ENCODE results near the gene TAC3.
"Not testable (repeated sequence)": the region's sequence is repeated elsewhere in the genome, so short reads cannot be mapped to it uniquely, and the experiment has no call there.

TAC3 gene

GRCh38 chr12:57016348-57016747, at the start of gene TAC3:
Gene TAC3, minus strand, starts transcription at chr12:57016529. Its CDS starts 732 bp downstream, at chr12:57015797.
- no peak for DNase-seq (ENCODE audit: low read depth)
- no peak for TF ChIP-seq CTCF (IDR thresholded peaks at IDR 0.05; ENCODE audit: control insufficient read depth, insufficient read depth, low read depth, low read length, missing control alignments)
- no peak within 1 kb of the TSS for H3K4me3 ChIP-seq (ENCODE audit: control insufficient read depth, low read depth, low read length)

GRCh38 chr12:57063991-57064685, 47.8 kb upstream of the TAC3 start:
- H3K4me3 ChIP-seq (ENCODE audit: control insufficient read depth, low read depth, low read length) = no peak overlapping the region
- TF ChIP-seq CTCF (IDR thresholded peaks at IDR 0.05; ENCODE audit: control insufficient read depth, insufficient read depth, low read depth, low read length, missing control alignments) = no peak
- DNase-seq (ENCODE audit: low read depth) = no peak

- H3K4me3 ChIP-seq (ENCODE audit: control insufficient read depth, low read depth, low read length) = no peak overlapping the region
- TF ChIP-seq CTCF (IDR thresholded peaks at IDR 0.05; ENCODE audit: control insufficient read depth, insufficient read depth, low read depth, low read length, missing control alignments) = no peak
- DNase-seq (ENCODE audit: low read depth) = no peak
Observed at GRCh38 chr12:57058454-57058853, 42.1 kb upstream of the TAC3 start.

GRCh38 chr12:57057067-57057751, 40.9 kb upstream of the TAC3 start:
- no peak for TF ChIP-seq CTCF (IDR thresholded peaks at IDR 0.05; ENCODE audit: control insufficient read depth, insufficient read depth, low read depth, low read length, missing control alignments)
- H3K4me3 ChIP-seq (ENCODE audit: control insufficient read depth, low read depth, low read length) = no peak overlapping the region
- DNase-seq (ENCODE audit: low read depth) = no peak

GRCh38 chr12:57055824-57056223, 39.5 kb upstream of the TAC3 start:
- no peak overlapping the region for H3K4me3 ChIP-seq (ENCODE audit: control insufficient read depth, low read depth, low read length)
- DNase-seq (ENCODE audit: low read depth) = no peak
- no peak for TF ChIP-seq CTCF (IDR thresholded peaks at IDR 0.05; ENCODE audit: control insufficient read depth, insufficient read depth, low read depth, low read length, missing control alignments)

- DNase-seq (ENCODE audit: low read depth); H3K4me3 ChIP-seq (ENCODE audit: control insufficient read depth, low read depth, low read length): not testable (repeated sequence)
Observed at GRCh38 chr12:57053901-57054300, 37.6 kb upstream of the TAC3 start.

DNA sequence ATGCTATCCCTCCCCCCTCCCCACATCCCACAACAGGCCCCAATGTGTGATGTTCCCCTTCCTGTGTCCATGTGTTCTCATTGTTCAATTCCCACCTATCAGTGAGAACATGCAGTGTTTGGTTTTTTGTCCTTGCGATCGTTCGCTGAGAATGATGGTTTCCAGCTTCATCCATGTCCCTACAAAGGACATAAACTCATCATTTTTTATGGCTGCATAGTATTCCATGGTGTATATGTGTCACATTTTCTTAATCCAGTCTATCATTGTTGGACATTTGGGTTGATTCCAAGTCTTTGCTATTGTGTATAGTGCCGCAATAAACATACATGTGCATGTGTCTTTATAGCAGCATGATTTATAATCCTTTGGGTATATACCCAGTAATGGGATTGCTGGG, 36.8 kb upstream of the TAC3 start:
- not testable (repeated sequence) for H3K4me3 ChIP-seq (ENCODE audit: control insufficient read depth, low read depth, low read length); DNase-seq (ENCODE audit: low read depth)

Data from AG09309 (cell line).